Suppressor macrophage treated with lipopolysaccharide for 4 hours (primary cell): ENCODE data around the gene GABPB1.

Experiments
- DNase-seq: peaks from one replicate; pipeline ENCODE4 v3.0.0-alpha.2; 2020

Gene GABPB1

DNA sequence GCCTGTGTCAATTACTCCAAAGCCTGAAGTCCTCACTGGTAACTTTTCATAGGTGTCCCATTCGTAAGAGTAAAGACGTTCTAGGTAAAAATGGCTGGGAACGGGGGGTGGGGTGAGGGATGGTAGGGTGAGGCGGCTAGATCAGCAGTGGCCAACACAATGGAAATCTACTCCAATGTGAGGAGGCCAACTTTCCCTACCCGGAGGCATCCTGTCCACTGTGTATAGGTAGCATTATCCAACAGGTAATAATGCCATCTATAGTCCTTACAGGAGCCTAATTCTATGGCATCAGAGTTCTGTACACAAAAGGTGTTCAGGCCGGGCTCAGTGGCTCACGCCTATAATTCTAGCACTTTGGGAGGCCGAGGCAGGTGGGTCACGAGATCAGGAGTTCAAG is 118.6 kb downstream of the GABPB1 start:
- DNase-seq: no peak

DNA sequence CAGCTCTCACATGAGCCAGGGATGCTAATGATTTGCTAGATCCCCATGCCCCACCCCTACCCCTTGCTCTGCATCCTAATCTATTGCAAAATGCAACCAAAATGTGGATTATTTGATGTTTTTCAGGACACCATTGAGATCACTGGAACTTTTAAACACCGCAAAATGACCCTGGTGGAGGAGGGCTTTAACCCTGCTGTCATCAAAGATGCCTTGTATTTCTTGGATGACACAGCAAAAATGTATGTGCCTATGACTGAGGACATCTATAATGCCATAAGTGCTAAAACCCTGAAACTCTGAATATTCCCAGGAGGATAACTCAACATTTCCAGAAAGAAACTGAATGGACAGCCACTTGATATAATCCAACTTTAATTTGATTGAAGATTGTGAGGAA is 119.2 kb downstream of the GABPB1 start:
- DNase-seq: no peak

DNA sequence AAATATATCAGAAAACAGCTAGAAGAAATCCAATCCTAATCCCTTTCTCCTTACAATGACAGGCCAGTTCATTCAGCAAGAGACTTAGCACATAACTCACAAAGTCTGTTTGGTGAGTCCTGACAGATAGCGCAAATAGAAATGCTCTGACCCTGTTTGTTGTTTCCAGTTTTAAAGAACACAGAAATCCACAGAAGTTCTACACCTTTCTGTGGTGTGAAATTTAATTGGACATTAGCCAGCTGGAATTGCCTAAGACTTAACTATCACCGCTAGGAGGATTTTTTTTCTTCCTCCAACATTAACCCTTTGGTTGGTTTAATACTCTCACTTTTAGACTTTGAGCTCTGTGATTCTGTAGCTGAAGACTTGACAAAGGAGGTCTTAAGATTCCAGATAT is 120.2 kb downstream of the GABPB1 start:
- no peak for DNase-seq

DNA sequence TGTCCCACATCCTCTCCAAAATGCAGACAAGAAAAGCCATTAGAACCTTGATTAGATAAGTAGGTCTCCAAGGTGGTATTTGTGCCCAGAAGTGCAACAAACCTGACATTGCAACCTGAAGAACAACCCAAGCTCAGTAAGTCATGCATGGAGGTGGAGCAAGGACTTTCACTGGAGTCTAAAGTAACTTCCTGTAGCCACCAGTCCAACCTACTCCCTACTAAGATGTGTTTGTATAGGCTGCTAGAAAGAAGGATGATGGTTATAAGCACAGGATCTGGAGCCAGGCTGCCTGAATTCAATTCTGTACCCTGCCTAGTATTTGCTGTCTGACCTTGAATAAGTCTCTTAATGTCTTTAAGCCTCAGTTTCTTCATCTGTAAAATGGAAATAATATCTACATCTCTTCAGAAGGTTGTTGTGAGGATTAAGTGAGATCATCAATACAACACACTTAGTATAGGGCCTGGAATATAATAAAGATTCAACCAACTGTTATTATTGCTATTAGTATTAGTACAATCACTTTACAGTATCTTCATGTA is 121.7 kb downstream of the GABPB1 start:
- DNase-seq: no peak

DNA sequence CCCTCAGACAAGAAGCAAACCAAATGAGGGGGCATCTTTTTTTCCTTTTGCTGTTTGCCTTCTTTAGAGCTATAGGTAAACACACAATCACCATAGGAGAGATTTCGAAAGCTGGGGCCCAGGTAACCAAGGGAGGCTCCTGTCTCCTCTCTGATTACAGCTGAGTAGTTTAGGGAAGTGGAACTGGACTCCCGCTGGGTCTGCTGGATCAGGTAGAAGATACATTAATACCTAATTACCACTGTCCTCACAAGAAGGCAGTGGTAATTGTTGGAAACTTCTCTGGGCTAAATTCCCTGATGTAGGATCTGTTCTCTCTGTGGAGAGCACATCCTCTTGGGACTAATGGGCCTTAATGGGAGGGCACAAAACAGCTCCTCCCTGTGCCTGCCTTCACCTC is 122.2 kb downstream of the GABPB1 start:
- DNase-seq: no peak

DNA sequence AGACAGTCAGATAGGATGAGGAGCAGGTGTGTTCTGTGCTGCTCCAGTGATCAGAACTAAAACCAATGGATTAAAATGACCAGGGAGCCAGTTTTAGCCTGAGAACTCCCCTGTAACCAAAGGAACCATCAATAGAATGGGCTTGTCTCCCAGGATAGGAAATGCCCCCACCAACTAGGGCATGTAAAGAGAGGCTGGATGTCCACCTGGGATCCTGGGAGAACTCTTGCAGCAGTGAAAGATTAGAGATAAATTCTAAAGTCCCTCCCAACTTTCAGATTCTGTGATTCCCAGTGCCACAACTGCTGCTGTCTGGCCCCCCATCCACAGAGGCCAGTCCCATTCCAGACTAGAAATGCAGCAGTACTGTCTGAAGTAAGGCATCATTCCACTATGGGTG is 123.2 kb downstream of the GABPB1 start:
- no peak for DNase-seq

DNA sequence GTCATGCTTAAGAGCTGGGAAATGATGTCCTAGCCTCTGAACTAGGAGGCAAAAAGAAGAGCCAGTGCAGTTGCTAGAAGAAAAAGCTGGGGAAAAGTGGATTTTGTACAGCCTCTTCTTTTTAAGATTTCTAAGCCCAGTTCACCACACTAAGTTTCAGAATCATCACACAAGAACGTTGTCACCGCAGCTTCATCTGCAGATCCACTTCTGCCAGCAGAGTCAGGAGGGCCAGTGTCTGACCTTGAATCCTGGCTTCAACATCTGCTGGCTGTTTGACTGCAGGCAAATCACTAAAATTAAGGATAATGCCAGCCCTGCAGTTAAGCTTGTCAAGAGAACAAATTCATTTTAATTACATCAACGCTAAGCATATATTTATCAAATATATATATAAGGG is 125.7 kb downstream of the GABPB1 start:
- DNase-seq: no peak

DNA sequence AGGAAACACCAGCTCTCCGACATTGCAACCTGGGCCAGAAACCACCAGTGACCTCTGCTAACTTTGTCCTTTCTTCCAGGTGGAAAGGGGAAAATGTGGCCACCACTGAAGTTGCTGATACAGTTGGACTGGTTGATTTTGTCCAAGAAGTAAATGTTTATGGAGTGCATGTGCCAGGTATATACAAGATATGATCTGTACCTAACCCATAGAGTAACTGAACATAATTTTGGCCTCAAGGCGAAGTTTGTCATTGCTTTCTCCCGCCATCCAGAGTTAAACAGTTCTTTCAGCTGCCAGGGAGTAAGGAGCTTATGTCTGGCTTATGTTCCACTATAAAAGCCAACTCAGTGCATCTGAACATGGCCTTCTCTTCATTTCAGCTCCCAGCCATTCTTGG is 126.1 kb downstream of the GABPB1 start:
- no peak for DNase-seq

DNA sequence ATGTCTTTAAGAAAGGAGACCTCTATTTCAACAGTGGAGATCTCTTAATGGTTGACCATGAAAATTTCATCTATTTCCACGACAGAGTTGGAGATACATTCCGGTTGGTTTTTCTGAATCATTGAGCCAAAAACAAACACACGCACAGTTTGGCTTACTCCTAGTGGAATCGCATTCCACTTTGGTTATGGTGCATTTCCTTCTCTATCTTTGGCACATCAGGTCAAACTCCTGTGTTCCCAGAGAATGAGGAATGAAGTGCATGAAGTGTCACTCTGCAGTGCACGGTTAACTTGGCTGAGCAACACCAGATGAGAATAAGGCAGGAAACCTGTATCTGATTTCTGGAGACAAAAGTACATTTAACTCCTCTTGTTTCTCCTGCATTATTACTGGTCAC is 127.9 kb downstream of the GABPB1 start:
- DNase-seq: no peak

DNA sequence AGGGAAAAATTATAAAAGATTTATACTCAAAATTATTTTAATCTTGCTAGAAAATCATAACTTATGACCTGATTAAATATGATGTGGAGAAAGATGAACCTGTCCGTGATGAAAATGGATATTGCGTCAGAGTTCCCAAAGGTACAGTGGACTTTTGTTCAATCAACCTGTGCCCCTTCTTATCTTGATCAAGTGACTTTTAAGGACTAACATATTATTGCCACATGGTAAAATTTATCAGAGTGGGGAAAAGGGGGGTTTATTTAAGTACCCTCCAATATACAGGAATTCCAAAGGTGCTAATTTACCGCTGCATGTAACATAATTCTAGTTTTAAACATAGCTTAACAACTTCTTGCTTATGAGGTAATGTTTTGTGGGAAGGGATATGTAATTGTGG is 129.1 kb downstream of the GABPB1 start:
- DNase-seq: no peak
